GM21367 (cell line): ENCODE measurements around the gene SF1.
"Not testable (repeated sequence)": the region's sequence is repeated elsewhere in the genome, so short reads cannot be mapped to it uniquely, and the experiment has no call there.

Source experiments
- ATAC-seq: cut with Tn5 transposase; IDR thresholded peaks from one replicate; pipeline ENCODE4 v1.9.1; 2021; ENCODE audit not compliant: unreplicated experiment

SF1 gene, protein sequence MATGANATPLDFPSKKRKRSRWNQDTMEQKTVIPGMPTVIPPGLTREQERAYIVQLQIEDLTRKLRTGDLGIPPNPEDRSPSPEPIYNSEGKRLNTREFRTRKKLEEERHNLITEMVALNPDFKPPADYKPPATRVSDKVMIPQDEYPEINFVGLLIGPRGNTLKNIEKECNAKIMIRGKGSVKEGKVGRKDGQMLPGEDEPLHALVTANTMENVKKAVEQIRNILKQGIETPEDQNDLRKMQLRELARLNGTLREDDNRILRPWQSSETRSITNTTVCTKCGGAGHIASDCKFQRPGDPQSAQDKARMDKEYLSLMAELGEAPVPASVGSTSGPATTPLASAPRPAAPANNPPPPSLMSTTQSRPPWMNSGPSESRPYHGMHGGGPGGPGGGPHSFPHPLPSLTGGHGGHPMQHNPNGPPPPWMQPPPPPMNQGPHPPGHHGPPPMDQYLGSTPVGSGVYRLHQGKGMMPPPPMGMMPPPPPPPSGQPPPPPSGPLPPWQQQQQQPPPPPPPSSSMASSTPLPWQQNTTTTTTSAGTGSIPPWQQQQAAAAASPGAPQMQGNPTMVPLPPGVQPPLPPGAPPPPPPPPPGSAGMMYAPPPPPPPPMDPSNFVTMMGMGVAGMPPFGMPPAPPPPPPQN

GRCh38 chr11:64778473-64779298, at the start of gene SF1:
SF1 (minus strand) TSS chr11:64778542; CDS start chr11:64778392, 150 bp downstream.
- peak; percentile 69 for ATAC-seq

- no peak for ATAC-seq
Measured at GRCh38 chr11:64827451-64827839, 49.1 kb upstream of the SF1 start.

GRCh38 chr11:64826578-64827450, 48.5 kb upstream of the SF1 start:
- no peak for ATAC-seq

- ATAC-seq: no peak
Measured at GRCh38 chr11:64826062-64826461, 47.7 kb upstream of the SF1 start.

DNA sequence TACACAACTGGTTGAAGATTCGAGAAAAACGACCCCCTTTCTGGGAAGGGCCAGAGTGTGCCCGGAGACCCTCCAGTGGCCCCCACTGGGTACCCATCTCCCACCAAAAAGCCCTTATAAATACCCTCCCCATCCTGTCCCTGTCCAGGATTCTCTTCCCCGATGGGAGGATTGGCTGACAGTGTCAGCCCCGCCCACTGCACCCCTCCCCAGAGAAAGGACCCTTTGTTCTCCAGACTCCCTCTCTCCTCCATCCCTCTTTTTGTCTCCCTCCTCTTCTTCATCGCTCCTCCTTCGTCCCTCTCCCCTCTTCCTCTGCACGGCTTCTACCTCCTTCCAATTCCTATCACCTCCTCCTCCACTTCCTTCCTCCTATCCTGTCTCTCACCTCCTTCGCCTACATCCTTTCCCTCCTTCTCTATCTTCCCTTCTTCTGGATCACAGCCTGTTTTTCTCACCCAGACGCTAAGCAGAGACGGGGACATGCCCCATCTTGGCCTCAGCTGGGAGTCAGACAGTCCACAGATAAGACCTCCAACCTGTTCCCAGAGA, 45.3 kb upstream of the SF1 start:
- ATAC-seq: no peak

GRCh38 chr11:64817476-64817875, 39.1 kb upstream of the SF1 start:
- ATAC-seq: no peak

DNA sequence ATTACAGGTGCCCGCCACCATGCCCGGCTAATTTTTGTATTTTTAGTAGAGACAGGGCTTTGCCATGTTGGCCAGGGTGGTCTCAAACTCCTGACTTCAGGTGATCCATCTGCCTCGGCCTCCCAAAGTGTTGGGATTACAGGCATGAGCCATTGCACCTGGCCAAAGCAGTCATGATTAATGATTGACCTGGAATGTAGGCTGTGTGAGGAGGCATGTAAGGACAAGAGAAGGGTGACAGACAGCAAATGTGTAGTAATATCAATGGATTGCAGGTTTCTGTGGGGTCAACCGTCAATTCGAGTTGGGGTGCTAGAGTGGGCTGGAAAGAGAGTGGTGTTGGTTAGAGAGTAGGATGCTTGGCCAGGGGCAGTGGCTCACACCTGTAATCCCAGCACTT, 37.1 kb upstream of the SF1 start:
- ATAC-seq: not testable (repeated sequence)

GRCh38 chr11:64814712-64815187, 36.4 kb upstream of the SF1 start:
- ATAC-seq: no peak

DNA sequence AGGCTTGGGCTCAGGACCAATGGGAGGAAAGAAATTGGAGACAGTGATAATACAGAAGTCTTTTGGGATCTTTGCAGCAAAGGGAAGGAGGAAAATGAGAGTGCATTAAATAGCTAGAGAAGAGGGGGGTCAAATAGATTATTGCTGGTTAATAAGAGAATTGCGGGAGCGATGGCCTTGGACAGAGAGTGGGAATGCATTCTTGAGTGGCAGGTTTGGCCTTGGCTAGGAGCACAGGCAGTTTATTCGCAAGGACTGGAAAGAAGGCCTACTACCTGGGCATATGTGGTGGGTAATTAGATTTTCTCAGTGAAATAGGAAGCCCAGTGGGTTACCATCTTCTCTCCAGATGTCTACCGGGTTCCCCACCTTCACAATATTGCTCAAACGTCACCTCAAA, 35.5 kb upstream of the SF1 start:
- ATAC-seq: no peak

DNA sequence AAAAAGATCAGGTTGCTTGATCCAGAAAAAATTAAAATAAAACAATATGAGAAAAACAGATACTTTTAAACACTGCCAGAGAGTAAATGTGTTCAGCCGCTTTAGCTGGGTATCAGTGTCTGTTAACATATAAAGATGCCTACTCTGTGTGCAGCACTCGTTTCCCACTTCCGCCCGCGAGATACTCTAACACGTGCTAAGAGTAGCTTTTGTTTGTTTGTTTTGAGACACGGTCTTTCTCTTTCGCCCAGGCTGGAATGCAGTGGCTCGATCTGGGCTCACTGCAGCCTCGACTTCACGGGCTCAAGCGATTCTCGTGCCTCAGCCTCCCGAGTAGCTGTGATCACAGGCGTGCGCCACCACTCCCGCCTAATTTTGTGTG, 32.5 kb upstream of the SF1 start:
- peak; percentile 4 for ATAC-seq

- peak; percentile 43 for ATAC-seq
Measured at GRCh38 chr11:64810271-64810890, 32.0 kb upstream of the SF1 start, which contains the start of gene MEN1. MEN1 (minus strand) TSS chr11:64810551; CDS start chr11:64810109, 442 bp downstream.

DNA sequence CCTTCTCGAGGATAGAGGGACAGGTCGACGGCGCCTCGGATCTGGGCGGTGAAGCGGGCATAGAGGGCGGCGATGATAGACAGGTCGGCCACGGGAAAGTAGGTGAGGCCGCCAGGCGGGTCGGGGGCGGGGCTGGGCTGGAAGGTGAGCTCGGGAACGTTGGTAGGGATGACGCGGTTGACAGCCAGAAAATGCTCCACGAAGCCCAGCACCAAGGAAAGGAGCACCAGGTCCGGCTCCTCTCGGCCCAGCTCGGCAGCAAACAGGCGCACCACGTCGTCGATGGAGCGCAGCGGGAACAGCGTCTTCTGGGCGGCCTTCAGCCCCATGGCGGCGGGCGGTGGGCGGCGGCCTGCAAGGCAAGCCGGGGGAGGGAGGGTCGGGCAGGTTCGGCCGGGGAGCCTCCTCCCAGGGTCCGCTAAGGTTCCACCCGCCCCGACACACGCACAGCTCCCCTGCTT, 31.5 kb upstream of the SF1 start:
- ATAC-seq: no peak

- ATAC-seq: no peak
Measured at GRCh38 chr11:64805481-64805880, 27.1 kb upstream of the SF1 start.

DNA sequence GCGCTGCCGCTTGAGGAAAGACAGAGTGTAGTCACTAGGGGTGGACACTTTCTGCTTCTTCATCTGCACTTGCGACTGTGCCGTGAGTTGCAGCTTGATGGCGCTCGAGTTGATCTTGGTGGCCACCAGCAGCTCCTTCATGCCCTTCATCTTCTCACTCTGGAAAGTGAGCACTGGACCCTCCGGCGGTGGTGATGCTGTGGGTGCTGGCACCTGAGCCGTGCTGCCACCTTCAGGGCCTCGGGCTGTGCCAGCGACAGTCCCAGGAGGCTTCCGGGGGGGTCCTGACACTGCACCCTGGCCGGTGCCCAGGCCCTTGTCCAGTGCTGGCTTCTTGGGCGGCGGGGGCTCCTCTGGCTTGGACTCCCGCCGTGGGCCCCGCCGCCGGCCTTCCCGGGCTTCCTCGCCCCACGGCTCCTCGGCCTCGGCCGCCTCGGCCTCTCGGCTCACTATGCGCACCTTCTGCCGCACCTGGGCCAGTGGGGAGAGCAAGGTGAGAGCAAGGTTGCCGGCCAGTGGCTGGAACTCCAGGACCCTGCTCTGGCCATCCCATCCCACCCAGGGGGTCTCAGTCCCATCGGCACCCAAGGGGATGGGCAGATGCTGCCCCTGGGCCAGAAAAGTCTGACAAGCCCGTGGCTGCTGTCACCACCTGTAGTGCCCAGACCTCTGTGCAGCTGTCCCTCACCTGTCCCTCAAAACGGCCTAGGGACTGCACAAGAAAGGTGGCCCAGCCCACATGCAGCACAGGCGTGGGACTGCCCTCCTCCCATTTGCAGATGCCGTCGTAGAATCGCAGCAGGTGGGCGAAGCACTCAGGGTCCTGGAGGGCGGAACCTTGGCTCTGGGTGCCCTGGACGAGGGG, 26.2 kb upstream of the SF1 start:
- no peak for ATAC-seq

DNA sequence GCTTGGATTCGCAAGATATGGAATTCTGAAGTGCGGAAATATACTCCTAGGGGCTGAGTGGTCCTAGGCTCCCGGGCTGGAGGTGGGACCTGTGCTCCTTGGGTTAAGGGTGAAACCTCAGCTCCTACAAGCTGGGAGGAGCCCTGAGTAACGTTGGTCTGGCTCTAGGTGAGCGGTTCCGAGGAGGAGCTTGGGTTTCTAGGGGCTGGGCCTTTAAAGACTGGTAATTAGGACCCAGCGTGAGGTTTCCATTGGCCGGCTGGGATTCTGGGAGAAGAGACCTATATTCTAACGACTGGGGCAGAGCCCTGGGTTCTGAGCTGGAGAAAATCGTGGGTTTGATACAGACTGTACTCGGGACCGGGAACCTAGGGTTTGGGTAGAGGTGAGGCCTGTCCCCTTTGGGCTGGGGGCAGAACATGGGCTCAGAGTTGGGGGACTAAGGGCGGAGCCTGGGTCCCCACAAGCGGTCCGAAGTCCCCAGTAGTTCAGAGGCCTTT, 25.6 kb upstream of the SF1 start:
- ATAC-seq: no peak

DNA sequence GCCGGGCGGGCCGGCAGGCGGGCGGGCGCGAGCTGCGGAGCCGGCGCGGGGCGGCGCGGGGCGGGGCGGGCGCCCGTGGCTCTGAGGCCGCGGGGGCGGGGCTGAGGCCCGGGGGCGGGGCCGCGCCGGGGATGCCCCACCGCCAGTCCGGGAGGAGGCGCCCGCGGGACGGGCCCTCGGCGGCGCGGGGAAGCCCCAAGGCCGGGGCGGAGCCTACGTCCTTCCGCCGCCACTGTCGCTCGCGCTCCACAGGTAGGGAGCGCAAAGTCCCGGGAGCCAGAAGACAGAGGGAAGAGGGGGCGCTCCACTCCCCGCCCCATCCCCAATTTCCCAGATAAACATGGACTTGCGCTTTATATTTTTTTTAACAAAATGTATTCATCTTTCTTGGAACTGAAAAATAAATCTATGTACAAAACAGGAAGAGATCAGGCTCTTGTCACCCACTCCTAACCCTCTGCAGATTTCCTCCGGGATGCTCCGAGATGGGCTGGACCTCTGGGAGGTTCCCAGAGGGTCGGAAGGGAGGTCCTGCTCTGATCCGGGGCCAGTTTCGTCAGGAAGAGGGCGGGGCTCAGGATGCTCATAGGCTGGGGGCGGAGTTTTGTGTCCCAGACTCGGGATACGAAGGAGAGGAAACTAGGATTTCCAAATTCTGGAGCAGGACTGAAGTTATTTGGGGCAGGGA, 25.0 kb upstream of the SF1 start, which contains the start of gene MAP4K2:
MAP4K2 (minus strand) TSS at position 57 of the 688 bp plus-strand sequence. CDS start 65 bp downstream, outside the sequence.
- no peak for ATAC-seq

- ATAC-seq: no peak
Measured at GRCh38 chr11:64802370-64803157, 24.2 kb upstream of the SF1 start.
